Natural killer cell (primary cell): Measurements from ENCODE around the gene PITPNM3. TPM values are rescaled to one million over a fixed set of nuclear protein-coding genes. Genes with fewer than 3 reads are reported as not detected.

Experiments
- ATAC-seq, 3 donors: fragments of 150-1000 bp in 2 of 3; fragments of 200-7000 bp in 1 of 3; cut with Tn5 transposase; 1 replicate in 1 of 3; 2 replicates in 2 of 3; pipeline ENCODE4 v1.10.0; 2021; ENCODE audit warnings: mild to moderate bottlenecking in 2 of 3, moderate library complexity in 2 of 3
- DNase-seq, 2 donors: peaks; one replicate each; pipeline versions ENCODE4 v3.0.0 to v3.0.0-alpha.2; 2013 to 2021; ENCODE audit warnings: mixed read lengths in 1 of 2
- H3K27ac ChIP-seq: one replicate; pipeline ENCODE4 v1.5.1; 2013; ENCODE audit warnings: mild to moderate bottlenecking, low read length
- H3K27me3 ChIP-seq: one replicate; pipeline ENCODE4 v1.6.1; 2013; ENCODE audit warnings: low read length; ENCODE audit not compliant: control insufficient read depth, insufficient read depth
- H3K36me3 ChIP-seq: one replicate; pipeline ENCODE4 v1.6.1; 2013; ENCODE audit warnings: low read length; ENCODE audit not compliant: control insufficient read depth, insufficient read depth
- H3K4me1 ChIP-seq: one replicate; pipeline ENCODE4 v1.6.1; 2013; ENCODE audit warnings: low read length; ENCODE audit not compliant: control insufficient read depth, insufficient read depth
- H3K4me3 ChIP-seq: one replicate; pipeline ENCODE4 v1.5.1; 2013; ENCODE audit warnings: low read length
- H3K9me3 ChIP-seq: one replicate; pipeline ENCODE4 v1.6.1; 2013; ENCODE audit warnings: low read length; ENCODE audit not compliant: control insufficient read depth, insufficient read depth
- H3K27ac Mint-ChIP-seq, 2 donors: one replicate each; pipeline ENCODE4 v1.8.0; 2022; ENCODE audit warnings: mild to moderate bottlenecking in 2 of 2, mixed read lengths in 2 of 2, moderate library complexity in 1 of 2
- H3K27me3 Mint-ChIP-seq, 2 donors: one replicate each; pipeline ENCODE4 v1.8.0; 2022; ENCODE audit warnings: low read depth in 2 of 2, mixed read lengths in 2 of 2
- H3K36me3 Mint-ChIP-seq: one replicate; pipeline ENCODE4 v1.8.0; 2022; ENCODE audit warnings: mixed read lengths
- H3K4me1 Mint-ChIP-seq, 2 donors: one replicate each; pipeline ENCODE4 v1.8.0; 2022; ENCODE audit warnings: mixed read lengths in 2 of 2
- H3K4me3 Mint-ChIP-seq: one replicate; pipeline ENCODE4 v1.8.0; 2022; ENCODE audit warnings: mild to moderate bottlenecking, moderate library complexity, mixed read lengths
- H3K9me3 Mint-ChIP-seq, 2 donors: one replicate each; pipeline ENCODE4 v1.8.0; 2022; ENCODE audit warnings: mixed read lengths in 2 of 2
- WGBS: methylation state at CpG from one replicate; pipeline ENCODE4 v1.1.7; 2013; ENCODE audit warnings: missing lambda C conversion rate; ENCODE audit not compliant: insufficient coverage; 5-methylcytosine and 5-hydroxymethylcytosine counted together
- intact Hi-C: fragments of 100-400 bp; cut with micrococcal nuclease; formaldehyde crosslinking; loops from one replicate; pipeline ENCODE4 v1.14.2; 2022
- total RNA-seq, 4 donors: library from RNA; stranded (reverse); fragments of 120-200 nt in 1 of 4; gene quantifications; one replicate each; pipeline versions ENCODE4 v1.2.3 to v1.2.4, GENCODE V29; 2013 to 2022
- TF ChIP-seq, protein P1 (sequence below): fragments of 200-600 bp; IDR thresholded peaks from one replicate; pipeline ENCODE4 v1.8.0; 2022; ENCODE audit warnings: antibody characterized with exemption

The PITPNM3 gene
- total RNA-seq, 3 donors from 2014 or later (not counting 1 experiment from before 2014, with no cell fraction given) = 0.42 to 0.75 (median 0.50) TPM

DNA sequence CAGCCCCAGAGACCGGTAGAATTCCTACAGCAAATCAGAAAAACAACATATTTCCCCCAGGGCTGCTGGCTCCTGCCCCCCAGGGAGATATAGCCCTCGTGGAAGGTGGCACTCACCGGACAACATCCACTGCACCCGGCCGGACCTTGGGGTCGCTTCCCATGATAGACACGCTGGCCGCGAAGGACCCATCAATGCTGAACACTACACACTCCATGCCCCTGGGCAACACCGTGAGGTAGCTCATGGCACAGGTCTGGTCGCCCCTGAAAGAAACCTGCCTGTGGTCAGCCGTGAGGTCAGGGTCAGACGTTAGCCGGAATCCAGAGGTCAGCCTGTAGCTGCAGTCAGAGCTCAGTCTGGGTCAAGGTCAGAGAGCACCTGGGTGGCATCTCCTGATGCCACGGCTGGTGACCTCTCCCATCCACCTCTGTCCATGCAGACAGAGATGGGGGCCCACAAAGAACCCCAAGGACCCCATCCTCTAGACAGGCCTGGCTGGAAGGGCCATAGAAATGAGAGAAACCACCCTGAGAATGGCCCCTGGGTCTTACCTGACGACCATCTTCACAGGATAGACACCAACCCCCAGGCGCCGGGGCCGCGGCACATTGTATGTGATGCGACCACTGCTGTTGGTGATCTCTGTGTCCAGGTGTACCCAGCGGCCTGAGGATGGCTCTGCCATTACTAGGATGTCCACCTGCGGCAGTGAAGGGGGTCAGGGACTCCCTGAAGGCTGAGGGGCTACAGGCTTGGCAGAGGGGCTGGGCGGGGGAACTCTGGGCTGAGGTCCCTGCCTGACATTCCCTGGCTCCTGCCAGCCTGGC, 92.5 kb downstream of the PITPNM3 start:
- Mint-ChIP-seq H3K4me3 (no peak overlapping the region), H3K9me3 (no peaks in the 10 kb centered on the region), H3K27me3 (peaks cover 6 to 7% of the 10 kb centered on the region in 2 donors), H3K4me1 (no peaks in the 10 kb centered on the region), H3K36me3 (no peaks in the 10 kb centered on the region), H3K27ac (no peak overlapping the region)
- no peak for DNase-seq
- Histone ChIP-seq H3K9me3 (no peaks in the 10 kb centered on the region), H3K36me3 (no peaks in the 10 kb centered on the region), H3K4me1 (no peaks in the 10 kb centered on the region), H3K4me3 (no peak overlapping the region), H3K27me3 (no peaks in the 10 kb centered on the region), H3K27ac (no peak overlapping the region)
- TF ChIP-seq, protein P1, sequence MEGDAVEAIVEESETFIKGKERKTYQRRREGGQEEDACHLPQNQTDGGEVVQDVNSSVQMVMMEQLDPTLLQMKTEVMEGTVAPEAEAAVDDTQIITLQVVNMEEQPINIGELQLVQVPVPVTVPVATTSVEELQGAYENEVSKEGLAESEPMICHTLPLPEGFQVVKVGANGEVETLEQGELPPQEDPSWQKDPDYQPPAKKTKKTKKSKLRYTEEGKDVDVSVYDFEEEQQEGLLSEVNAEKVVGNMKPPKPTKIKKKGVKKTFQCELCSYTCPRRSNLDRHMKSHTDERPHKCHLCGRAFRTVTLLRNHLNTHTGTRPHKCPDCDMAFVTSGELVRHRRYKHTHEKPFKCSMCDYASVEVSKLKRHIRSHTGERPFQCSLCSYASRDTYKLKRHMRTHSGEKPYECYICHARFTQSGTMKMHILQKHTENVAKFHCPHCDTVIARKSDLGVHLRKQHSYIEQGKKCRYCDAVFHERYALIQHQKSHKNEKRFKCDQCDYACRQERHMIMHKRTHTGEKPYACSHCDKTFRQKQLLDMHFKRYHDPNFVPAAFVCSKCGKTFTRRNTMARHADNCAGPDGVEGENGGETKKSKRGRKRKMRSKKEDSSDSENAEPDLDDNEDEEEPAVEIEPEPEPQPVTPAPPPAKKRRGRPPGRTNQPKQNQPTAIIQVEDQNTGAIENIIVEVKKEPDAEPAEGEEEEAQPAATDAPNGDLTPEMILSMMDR = no peak
- 91% methylated on average over 24 of the region's 24 CpGs for WGBS
- ATAC-seq = no peak
- intact Hi-C loops = no loop called here

DNA sequence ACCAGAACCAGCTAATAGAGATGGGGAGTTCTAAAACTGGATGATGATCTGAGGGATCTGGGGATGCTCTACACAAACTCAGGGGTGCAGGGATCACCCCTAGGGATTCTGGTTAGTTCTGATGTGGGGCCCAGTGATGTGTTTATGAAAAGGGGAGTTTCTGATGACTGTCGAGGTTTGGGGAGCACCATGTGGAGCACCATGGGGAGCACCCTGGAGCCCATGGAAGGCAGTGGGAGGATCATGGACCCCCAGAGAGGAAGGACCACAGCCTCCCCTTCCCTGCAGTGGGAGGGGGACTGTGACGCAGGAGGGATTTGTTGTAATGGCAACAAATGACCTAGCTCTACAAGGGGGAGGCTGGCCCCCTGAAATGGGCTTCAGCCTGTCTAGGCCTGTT, 93.7 kb downstream of the PITPNM3 start:
- Mint-ChIP-seq H3K36me3 (no peaks in the 10 kb centered on the region), H3K27ac (no peak overlapping the region), H3K4me1 (no peaks in the 10 kb centered on the region), H3K27me3 (peaks cover 3 to 6% of the 10 kb centered on the region in 2 donors), H3K9me3 (no peaks in the 10 kb centered on the region), H3K4me3 (no peak overlapping the region)
- H3K27me3 ChIP-seq = no peaks in the 10 kb centered on the region
- no peak for ATAC-seq
- DNase-seq = no peak
- no peaks in the 10 kb centered on the region for H3K9me3 ChIP-seq
- WGBS = 86% methylated on average over 1 of the region's 2 CpGs
- no peak overlapping the region for H3K4me3 ChIP-seq
- TF ChIP-seq, protein P1 = no peak
- no peak overlapping the region for H3K27ac ChIP-seq
- H3K36me3 ChIP-seq = no peaks in the 10 kb centered on the region
- no peaks in the 10 kb centered on the region for H3K4me1 ChIP-seq
- intact Hi-C loops = no loop called here

DNA sequence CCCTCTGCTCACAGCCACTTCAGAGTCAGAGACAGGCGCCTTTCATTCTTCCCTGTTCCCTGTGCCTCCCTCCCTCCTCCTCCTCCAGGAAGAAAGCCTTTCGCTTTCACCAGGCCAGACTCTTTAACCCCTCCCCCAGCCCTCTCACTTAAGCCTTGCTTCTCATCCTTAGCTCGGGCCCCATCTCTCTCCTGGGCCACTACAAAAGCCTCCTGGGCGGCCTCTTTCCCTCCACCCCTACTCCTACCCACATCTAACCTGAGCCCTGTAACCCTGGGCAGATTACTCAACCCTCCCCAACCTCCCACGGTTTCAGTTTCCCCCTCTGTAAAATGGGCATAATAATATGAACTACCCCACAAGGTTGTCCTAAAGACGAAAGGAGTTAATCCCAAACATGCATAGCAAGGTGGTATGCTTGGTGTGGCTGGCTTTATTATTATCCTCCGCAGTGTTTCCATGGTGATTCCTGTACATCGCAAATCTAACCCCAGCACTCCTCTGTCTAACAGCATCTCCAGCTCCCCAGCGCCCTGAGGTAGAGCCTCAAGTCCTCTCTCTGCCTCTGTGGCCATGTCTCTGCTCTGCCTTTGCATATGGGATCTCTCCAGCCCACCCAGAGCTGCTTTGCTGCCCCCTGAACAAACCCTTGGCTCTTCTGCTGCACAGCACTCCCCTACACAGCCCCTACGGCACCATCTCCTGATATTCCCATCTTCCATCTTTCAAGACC, 94.4 kb downstream of the PITPNM3 start:
- Histone ChIP-seq H3K27ac (no peak overlapping the region), H3K9me3 (no peaks in the 10 kb centered on the region), H3K4me1 (no peaks in the 10 kb centered on the region), H3K27me3 (no peaks in the 10 kb centered on the region), H3K4me3 (no peak overlapping the region), H3K36me3 (no peaks in the 10 kb centered on the region)
- WGBS = 77% methylated on average over 9 of the region's 10 CpGs
- H3K4me1 Mint-ChIP-seq = peaks cover 0 to 3% of the 10 kb centered on the region in 2 donors
- H3K27me3 Mint-ChIP-seq = peaks cover 3 to 6% of the 10 kb centered on the region in 2 donors
- intact Hi-C loops = no loop called here
- no peak overlapping the region for H3K27ac Mint-ChIP-seq
- no peak for DNase-seq
- TF ChIP-seq, protein P1 = no peak
- no peaks in the 10 kb centered on the region for H3K36me3 Mint-ChIP-seq
- no peak overlapping the region for H3K4me3 Mint-ChIP-seq
- H3K9me3 Mint-ChIP-seq = no peaks in the 10 kb centered on the region
- ATAC-seq = no peak
